Lung (tissue), 12 donors: ENCODE results near the gene XRN1. TPM values are rescaled to one million over a fixed set of nuclear protein-coding genes. Genes with fewer than 3 reads are reported as not detected.
"Not testable (repeated sequence)": the region's sequence is repeated elsewhere in the genome, so short reads cannot be mapped to it uniquely, and the experiment has no call there.

ENCODE experiments used
- ATAC-seq: fragments of 200-7000 bp; cut with Tn5 transposase; one replicate; pipeline ENCODE4 v1.9.1; 2020; ENCODE audit warnings: moderate number of reproducible peaks; ENCODE audit not compliant: insufficient read depth, low FRiP score
- DNase-seq, 3 donors: peaks; one replicate each; pipeline ENCODE4 v3.0.0-alpha.2; 2013 to 2017
- H3K27ac ChIP-seq, 2 donors: one replicate each; pipeline ENCODE4 v1.5.1; 2013; ENCODE audit warnings: mild to moderate bottlenecking in 2 of 2, moderate library complexity in 2 of 2, control low read depth in 1 of 2, inconsistent platforms in 1 of 2, low read depth in 1 of 2, low read length in 1 of 2
- H3K27me3 ChIP-seq, 3 donors: one replicate each; pipeline ENCODE4 v1.5.1; 2013; ENCODE audit warnings: low read length in 2 of 3; ENCODE audit not compliant: control insufficient read depth in 3 of 3, insufficient read depth in 3 of 3
- H3K36me3 ChIP-seq, 4 donors: one replicate each; pipeline ENCODE4 v1.5.1; 2013; ENCODE audit warnings: low read length in 4 of 4, mild to moderate bottlenecking in 1 of 4, moderate library complexity in 1 of 4; ENCODE audit not compliant: control insufficient read depth in 4 of 4, insufficient read depth in 4 of 4
- H3K4me1 ChIP-seq, 5 donors: one replicate each; pipeline ENCODE4 v1.5.1; 2013; ENCODE audit warnings: low read length in 5 of 5, mild to moderate bottlenecking in 2 of 5, moderate library complexity in 1 of 5; ENCODE audit not compliant: control insufficient read depth in 5 of 5, insufficient read depth in 5 of 5
- H3K4me3 ChIP-seq: one replicate; pipeline ENCODE4 v1.5.1; 2013; ENCODE audit warnings: mild to moderate bottlenecking, control low read depth, moderate library complexity
- H3K9ac ChIP-seq, 2 donors: one replicate each; pipeline ENCODE4 v1.5.1; 2013; ENCODE audit warnings: low read length in 2 of 2, control low read depth in 1 of 2; ENCODE audit not compliant: insufficient read depth in 1 of 2
- H3K9me3 ChIP-seq, 4 donors: one replicate each; pipeline ENCODE4 v1.5.1; 2013; ENCODE audit warnings: low read length in 3 of 4, mild to moderate bottlenecking in 1 of 4, moderate library complexity in 1 of 4; ENCODE audit not compliant: control insufficient read depth in 4 of 4, insufficient read depth in 3 of 4
- WGBS, 2 donors: extraction: QIAGEN DNeasy Blood & Tissue Kit; methylation state at CpG; one replicate each; pipeline ENCODE4 v1.1.7; 2013; 5-methylcytosine and 5-hydroxymethylcytosine counted together
- polyA plus RNA-seq, 2 donors: library from polyadenylated mRNA; stranded (reverse); fragments of 200-250 nt; gene quantifications; one replicate each; pipeline ENCODE4 v1.2.1, GENCODE V29; 2013
- total RNA-seq, 2 donors: library from RNA; depleted of rRNA in 1 of 2; stranded (reverse); fragments of >200 nt in 1 of 2; gene quantifications; one replicate each; pipeline ENCODE4 v1.2.1, GENCODE V29; 2014 to 2021
- TF ChIP-seq, protein P1 (sequence below): IDR thresholded peaks from 2 replicates; pipeline ENCODE4 v1.5.1; 2012; ENCODE audit warnings: mild to moderate bottlenecking; ENCODE audit errors: control extremely low read depth, extremely low read depth
- donor health status: control.
- donor health status: control.
- donor health status: Bipolar disorder and iron deficiency.
- donor health status: healthy.
- donor health status: DM: yes; HTN: yes; CAD: no.

XRN1 gene
- total and polyA plus RNA-seq, 4 donors: 4.9 to 147 (median 18.5) TPM

DNA sequence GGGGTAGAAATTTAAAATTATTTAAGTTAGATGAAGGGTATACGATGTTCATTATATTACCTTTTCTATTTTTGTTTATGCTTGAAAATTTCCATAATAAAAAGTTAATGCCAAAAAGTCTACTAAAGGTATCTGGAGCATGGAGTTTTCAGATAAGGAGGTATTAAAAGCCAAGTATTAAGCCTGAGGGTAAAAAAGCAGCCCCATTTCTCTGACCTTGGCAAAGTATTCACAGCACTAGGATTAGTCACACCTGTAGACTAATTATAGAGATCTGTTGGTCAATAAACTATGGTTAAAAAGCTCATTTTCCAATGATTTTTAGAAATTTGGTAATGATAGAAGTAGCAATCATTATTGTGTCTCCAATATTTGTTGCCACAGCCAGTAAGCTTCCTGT lies 23.1 kb downstream of the XRN1 start:
- no peaks in the 10 kb centered on the region for H3K27me3 ChIP-seq
- ATAC-seq (no peak), DNase-seq (no peak)
- TF ChIP-seq, protein P1, sequence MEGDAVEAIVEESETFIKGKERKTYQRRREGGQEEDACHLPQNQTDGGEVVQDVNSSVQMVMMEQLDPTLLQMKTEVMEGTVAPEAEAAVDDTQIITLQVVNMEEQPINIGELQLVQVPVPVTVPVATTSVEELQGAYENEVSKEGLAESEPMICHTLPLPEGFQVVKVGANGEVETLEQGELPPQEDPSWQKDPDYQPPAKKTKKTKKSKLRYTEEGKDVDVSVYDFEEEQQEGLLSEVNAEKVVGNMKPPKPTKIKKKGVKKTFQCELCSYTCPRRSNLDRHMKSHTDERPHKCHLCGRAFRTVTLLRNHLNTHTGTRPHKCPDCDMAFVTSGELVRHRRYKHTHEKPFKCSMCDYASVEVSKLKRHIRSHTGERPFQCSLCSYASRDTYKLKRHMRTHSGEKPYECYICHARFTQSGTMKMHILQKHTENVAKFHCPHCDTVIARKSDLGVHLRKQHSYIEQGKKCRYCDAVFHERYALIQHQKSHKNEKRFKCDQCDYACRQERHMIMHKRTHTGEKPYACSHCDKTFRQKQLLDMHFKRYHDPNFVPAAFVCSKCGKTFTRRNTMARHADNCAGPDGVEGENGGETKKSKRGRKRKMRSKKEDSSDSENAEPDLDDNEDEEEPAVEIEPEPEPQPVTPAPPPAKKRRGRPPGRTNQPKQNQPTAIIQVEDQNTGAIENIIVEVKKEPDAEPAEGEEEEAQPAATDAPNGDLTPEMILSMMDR: no peak
- no peak overlapping the region for H3K9ac ChIP-seq
- H3K36me3 ChIP-seq: peaks cover 2 to 21% (median 11%) of the 10 kb centered on the region in 4 donors
- no peak overlapping the region for H3K27ac ChIP-seq
- no peak overlapping the region for H3K4me3 ChIP-seq
- H3K4me1 ChIP-seq: no peaks in the 10 kb centered on the region
- H3K9me3 ChIP-seq: no peaks in the 10 kb centered on the region
- WGBS, 2 donors: 96 to 98% methylated on average over 1 of the region's 1 CpG

DNA sequence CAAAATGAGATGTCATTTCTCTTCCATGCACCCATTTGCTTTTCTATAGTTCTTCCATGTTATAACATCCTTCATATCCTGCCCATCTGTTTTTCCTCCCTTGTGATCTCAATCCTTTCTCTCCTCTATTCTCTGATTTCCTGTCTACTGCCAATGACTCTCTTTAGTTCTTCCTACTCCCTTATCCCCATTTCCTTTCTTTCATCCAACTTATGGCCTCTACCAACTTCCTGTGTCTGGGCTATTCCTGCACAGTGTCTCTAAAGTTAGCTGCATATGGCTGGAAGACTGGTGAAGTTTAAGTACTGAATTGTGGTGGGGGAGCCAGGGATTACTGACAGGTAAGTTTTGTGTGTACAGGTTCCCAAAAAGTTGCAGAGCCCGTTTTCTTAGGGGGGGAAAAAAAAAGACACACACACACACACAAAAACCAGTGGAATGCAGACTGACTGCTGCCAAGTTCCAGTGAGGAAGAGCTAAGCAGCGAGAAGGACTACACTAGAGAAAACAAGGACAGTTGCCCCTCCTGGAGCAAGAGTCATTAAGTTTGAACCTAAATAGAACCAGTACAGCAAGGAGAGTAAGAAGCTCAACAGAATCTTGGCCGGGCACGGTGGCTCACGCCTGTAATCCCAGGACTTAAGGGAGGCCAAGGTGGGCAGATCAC lies 28.8 kb downstream of the XRN1 start:
- no peak for DNase-seq
- H3K4me1 ChIP-seq: no peaks in the 10 kb centered on the region
- no peak for ATAC-seq
- no peaks in the 10 kb centered on the region for H3K9me3 ChIP-seq
- TF ChIP-seq, protein P1: no peak
- H3K4me3 ChIP-seq: no peak overlapping the region
- H3K27me3 ChIP-seq: no peaks in the 10 kb centered on the region
- H3K27ac ChIP-seq: no peak overlapping the region
- H3K36me3 ChIP-seq: peaks cover 7 to 37% (median 16%) of the 10 kb centered on the region in 4 donors
- WGBS, 2 donors: 88 to 92% methylated on average over 5 of the region's 5 CpGs
- no peak overlapping the region for H3K9ac ChIP-seq

DNA sequence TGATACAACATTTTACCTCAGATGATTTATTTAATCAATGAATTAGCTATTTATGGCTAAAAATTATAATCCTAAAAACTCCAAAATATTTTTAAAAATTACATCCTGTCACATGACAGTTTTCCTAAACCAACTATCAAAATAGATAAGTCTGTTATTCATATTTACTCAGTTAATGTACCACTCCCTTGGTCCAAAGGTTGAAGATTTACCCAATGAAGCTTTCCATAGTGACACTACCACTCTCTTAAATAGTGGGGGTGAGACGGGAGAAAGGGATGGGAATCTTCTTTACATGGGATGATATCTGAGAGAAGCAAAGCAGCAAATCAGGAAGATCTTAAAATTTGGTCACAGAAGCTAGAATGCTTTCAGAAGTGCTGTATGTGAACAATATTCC lies 30.5 kb downstream of the XRN1 start:
- ATAC-seq: no peak
- no peaks in the 10 kb centered on the region for H3K27me3 ChIP-seq

DNA sequence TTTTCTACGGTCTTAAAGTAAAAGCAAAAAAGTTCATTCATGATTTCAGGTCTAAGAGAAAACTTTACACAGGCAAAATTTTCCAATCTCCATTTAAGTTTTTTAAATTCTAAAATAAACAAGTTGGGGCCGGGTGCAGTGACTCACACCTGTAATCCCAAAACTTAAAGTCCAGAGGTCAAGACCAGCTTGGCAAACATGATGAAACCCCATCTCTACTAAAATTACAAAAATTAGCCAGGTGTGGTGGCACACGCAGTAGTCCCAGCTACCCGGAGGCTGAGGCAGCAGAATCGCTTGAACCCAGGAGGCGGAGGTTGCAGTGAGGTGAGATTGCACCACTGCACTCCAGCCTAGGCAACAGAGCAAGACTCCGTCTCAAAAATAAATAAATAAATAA lies 47.3 kb downstream of the XRN1 start:
- not testable (repeated sequence) for ATAC-seq, H3K27ac ChIP-seq, H3K9ac ChIP-seq, H3K27me3 ChIP-seq, H3K4me3 ChIP-seq, H3K4me1 ChIP-seq, H3K9me3 ChIP-seq, DNase-seq
- peaks cover 13 to 44% (median 23%) of the 10 kb centered on the region in 4 donors for H3K36me3 ChIP-seq
- WGBS, 2 donors: 96 to 97% methylated on average over 7 of the region's 7 CpGs

More for the DNA sequence above, 30.5 kb downstream of the XRN1 start:
- Histone ChIP-seq H3K4me3 (no peak overlapping the region), H3K9me3 (no peaks in the 10 kb centered on the region), H3K36me3 (peaks cover 9 to 41% (median 21%) of the 10 kb centered on the region in 4 donors), H3K27ac (no peak overlapping the region), H3K4me1 (no peaks in the 10 kb centered on the region), H3K9ac (no peak overlapping the region)
- TF ChIP-seq, protein P1: no peak
- no peak for DNase-seq
- WGBS, 2 donors: 96 to 98% methylated on average over 1 of the region's 1 CpG
